Mucosa of rectum (tissue), 2 donors: ENCODE measurements around the gene LPP.

Source experiments
- H3K27ac ChIP-seq, 2 donors: one replicate each; pipeline ENCODE4 v1.7.0; 2013; ENCODE audit warnings: inconsistent platforms in 2 of 2, low read depth in 2 of 2, low read length in 2 of 2
- H3K27me3 ChIP-seq, 2 donors: one replicate each; pipeline ENCODE4 v1.7.0; 2013; ENCODE audit warnings: low read length in 2 of 2; ENCODE audit not compliant: control insufficient read depth in 2 of 2, insufficient read depth in 2 of 2
- H3K36me3 ChIP-seq, 2 donors: one replicate each; pipeline ENCODE4 v1.7.0; 2013; ENCODE audit warnings: low read length in 2 of 2; ENCODE audit not compliant: control insufficient read depth in 2 of 2, insufficient read depth in 2 of 2
- H3K4me1 ChIP-seq, 2 donors: one replicate each; pipeline ENCODE4 v1.7.0; 2013; ENCODE audit warnings: low read length in 2 of 2, mild to moderate bottlenecking in 1 of 2; ENCODE audit not compliant: control insufficient read depth in 2 of 2, insufficient read depth in 2 of 2
- H3K4me3 ChIP-seq, 2 donors: one replicate each; pipeline ENCODE4 v1.7.0; 2013; ENCODE audit warnings: low read length in 2 of 2
- H3K9ac ChIP-seq, 2 donors: one replicate each; pipeline ENCODE4 v1.7.0; 2013; ENCODE audit warnings: low read length in 2 of 2, low read depth in 1 of 2, mild to moderate bottlenecking in 1 of 2
- H3K9me3 ChIP-seq, 2 donors: one replicate each; pipeline ENCODE4 v1.7.0; 2013; ENCODE audit warnings: low read length in 2 of 2; ENCODE audit not compliant: control insufficient read depth in 2 of 2
- donor health status: healthy.
- donor health status: Normal muscosa, but diverticular disease.

LPP gene

GRCh38 chr3:188782613-188783124 is 628.7 kb downstream of the LPP start:
- no peaks in the 10 kb centered on the region for H3K27me3 ChIP-seq
- H3K9ac ChIP-seq = no peak overlapping the region
- no peaks in the 10 kb centered on the region for H3K36me3 ChIP-seq
- H3K9me3 ChIP-seq = no peaks in the 10 kb centered on the region
- no peak overlapping the region for H3K4me3 ChIP-seq
- peaks cover 2 to 5% of the 10 kb centered on the region in 2 donors for H3K4me1 ChIP-seq
- no peak overlapping the region for H3K27ac ChIP-seq

GRCh38 chr3:188786424-188786823 is 632.5 kb downstream of the LPP start:
- H3K27ac ChIP-seq = no peak overlapping the region
- H3K4me1 ChIP-seq = peaks cover 0 to 2% of the 10 kb centered on the region in 2 donors
- no peaks in the 10 kb centered on the region for H3K9me3 ChIP-seq
- H3K36me3 ChIP-seq = no peaks in the 10 kb centered on the region
- H3K9ac ChIP-seq = no peak overlapping the region
- H3K4me3 ChIP-seq = no peak overlapping the region
- no peaks in the 10 kb centered on the region for H3K27me3 ChIP-seq

GRCh38 chr3:188788621-188789081 is 634.7 kb downstream of the LPP start:
- Histone ChIP-seq H3K4me3 (no peak overlapping the region), H3K9ac (no peak overlapping the region), H3K27me3 (no peaks in the 10 kb centered on the region), H3K36me3 (peaks cover 0 to 3% of the 10 kb centered on the region in 2 donors), H3K9me3 (no peaks in the 10 kb centered on the region), H3K4me1 (peaks cover 0 to 2% of the 10 kb centered on the region in 2 donors), H3K27ac (no peak overlapping the region)

- Histone ChIP-seq H3K36me3 (peaks cover 0 to 3% of the 10 kb centered on the region in 2 donors), H3K4me1 (peaks cover 0 to 2% of the 10 kb centered on the region in 2 donors), H3K9ac (no peak overlapping the region), H3K27me3 (no peaks in the 10 kb centered on the region), H3K4me3 (no peak overlapping the region), H3K9me3 (no peaks in the 10 kb centered on the region), H3K27ac (no peak overlapping the region)
Observed at GRCh38 chr3:188789251-188789650, 635.3 kb downstream of the LPP start.

GRCh38 chr3:188791311-188791710 is 637.4 kb downstream of the LPP start:
- Histone ChIP-seq H3K36me3 (peaks cover 0 to 3% of the 10 kb centered on the region in 2 donors), H3K27ac (no peak overlapping the region), H3K4me3 (no peak overlapping the region), H3K9me3 (no peaks in the 10 kb centered on the region), H3K27me3 (no peaks in the 10 kb centered on the region), H3K9ac (no peak overlapping the region), H3K4me1 (peaks cover 0 to 2% of the 10 kb centered on the region in 2 donors)

- H3K27me3 ChIP-seq = no peaks in the 10 kb centered on the region
- no peaks in the 10 kb centered on the region for H3K4me1 ChIP-seq
- H3K9me3 ChIP-seq = no peaks in the 10 kb centered on the region
- no peak overlapping the region for H3K27ac ChIP-seq
- H3K9ac ChIP-seq = no peak overlapping the region
- peaks cover 0 to 3% of the 10 kb centered on the region in 2 donors for H3K36me3 ChIP-seq
- H3K4me3 ChIP-seq = no peak overlapping the region
Observed at GRCh38 chr3:188792793-188793192, 638.8 kb downstream of the LPP start.

GRCh38 chr3:188796122-188796631 is 642.2 kb downstream of the LPP start:
- H3K4me3 ChIP-seq = no peak overlapping the region
- H3K27ac ChIP-seq = peak overlapping the region; percentile 2 to 20
- no peaks in the 10 kb centered on the region for H3K4me1 ChIP-seq
- no peaks in the 10 kb centered on the region for H3K27me3 ChIP-seq
- H3K36me3 ChIP-seq = peaks cover 0 to 3% of the 10 kb centered on the region in 2 donors
- no peaks in the 10 kb centered on the region for H3K9me3 ChIP-seq
- H3K9ac ChIP-seq = no peak overlapping the region

- no peak overlapping the region for H3K27ac ChIP-seq
- no peaks in the 10 kb centered on the region for H3K27me3 ChIP-seq
- peaks cover 0 to 3% of the 10 kb centered on the region in 2 donors for H3K36me3 ChIP-seq
- no peaks in the 10 kb centered on the region for H3K4me1 ChIP-seq
- H3K4me3 ChIP-seq = no peak overlapping the region
- no peak overlapping the region for H3K9ac ChIP-seq
- no peaks in the 10 kb centered on the region for H3K9me3 ChIP-seq
Observed at GRCh38 chr3:188797045-188797444, 643.1 kb downstream of the LPP start.

GRCh38 chr3:188798556-188799145 is 644.7 kb downstream of the LPP start:
- H3K4me1 ChIP-seq = no peaks in the 10 kb centered on the region
- no peak overlapping the region for H3K27ac ChIP-seq
- H3K9me3 ChIP-seq = no peaks in the 10 kb centered on the region
- no peak overlapping the region for H3K9ac ChIP-seq
- H3K36me3 ChIP-seq = no peaks in the 10 kb centered on the region
- no peak overlapping the region for H3K4me3 ChIP-seq
- H3K27me3 ChIP-seq = no peaks in the 10 kb centered on the region

- H3K27me3 ChIP-seq = no peaks in the 10 kb centered on the region
- H3K4me1 ChIP-seq = no peaks in the 10 kb centered on the region
- H3K4me3 ChIP-seq = no peak overlapping the region
- H3K36me3 ChIP-seq = no peaks in the 10 kb centered on the region
- H3K9ac ChIP-seq = no peak overlapping the region
- H3K9me3 ChIP-seq = no peaks in the 10 kb centered on the region
- H3K27ac ChIP-seq = no peak overlapping the region
Observed at GRCh38 chr3:188801393-188801792, 647.4 kb downstream of the LPP start.
